ENCODE data around the gene UBE4A.

DNA sequence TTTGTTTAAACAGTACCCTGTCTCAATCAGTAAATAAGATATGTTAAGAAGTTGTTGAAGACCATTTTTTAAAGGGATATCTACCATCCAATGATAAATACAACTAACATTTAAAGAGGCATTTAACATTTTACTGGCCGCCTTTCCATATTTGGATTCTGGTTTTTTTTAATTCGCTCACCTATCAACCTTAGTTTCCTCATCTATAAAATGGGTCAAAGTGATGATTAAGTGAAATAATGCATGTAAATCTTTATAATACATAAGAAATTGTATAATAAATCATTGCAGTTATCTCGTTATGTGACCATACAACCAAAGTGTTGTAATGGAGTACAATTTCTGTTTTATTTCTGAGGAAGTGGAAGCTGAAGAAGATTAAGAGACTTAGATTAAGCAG lies 24.3 kb downstream of the UBE4A start:
- TF ChIP-seq, protein P1, sequence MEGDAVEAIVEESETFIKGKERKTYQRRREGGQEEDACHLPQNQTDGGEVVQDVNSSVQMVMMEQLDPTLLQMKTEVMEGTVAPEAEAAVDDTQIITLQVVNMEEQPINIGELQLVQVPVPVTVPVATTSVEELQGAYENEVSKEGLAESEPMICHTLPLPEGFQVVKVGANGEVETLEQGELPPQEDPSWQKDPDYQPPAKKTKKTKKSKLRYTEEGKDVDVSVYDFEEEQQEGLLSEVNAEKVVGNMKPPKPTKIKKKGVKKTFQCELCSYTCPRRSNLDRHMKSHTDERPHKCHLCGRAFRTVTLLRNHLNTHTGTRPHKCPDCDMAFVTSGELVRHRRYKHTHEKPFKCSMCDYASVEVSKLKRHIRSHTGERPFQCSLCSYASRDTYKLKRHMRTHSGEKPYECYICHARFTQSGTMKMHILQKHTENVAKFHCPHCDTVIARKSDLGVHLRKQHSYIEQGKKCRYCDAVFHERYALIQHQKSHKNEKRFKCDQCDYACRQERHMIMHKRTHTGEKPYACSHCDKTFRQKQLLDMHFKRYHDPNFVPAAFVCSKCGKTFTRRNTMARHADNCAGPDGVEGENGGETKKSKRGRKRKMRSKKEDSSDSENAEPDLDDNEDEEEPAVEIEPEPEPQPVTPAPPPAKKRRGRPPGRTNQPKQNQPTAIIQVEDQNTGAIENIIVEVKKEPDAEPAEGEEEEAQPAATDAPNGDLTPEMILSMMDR (IDR thresholded peaks at IDR 0.05; ENCODE audit: insufficient read depth, low read length): no peak
- no peak for TF ChIP-seq SPI1 (IDR thresholded peaks at IDR 0.05; ENCODE audit: borderline replicate concordance, low read depth)

Measured in HL-60 (cell line).